HepG2 (cell line): ENCODE data around the gene PARP2. TPM values are rescaled to one million over a fixed set of nuclear protein-coding genes. Genes with fewer than 3 reads are reported as not detected.

Experiments
- ATF7-NPFF ChIP-seq: sonication (generic); formaldehyde crosslinking; IDR thresholded peaks from 2 replicates; pipeline ENCODE4 v1.8.1; 2023; ENCODE audit warnings: mild to moderate bottlenecking, low read depth, missing genetic modification reagents, moderate library complexity
- CBX1 ChIP-seq: IDR thresholded peaks from one replicate; pipeline ENCODE4 v1.6.1; 2016; ENCODE audit warnings: antibody characterized with exemption, low read depth
- CHD2 ChIP-seq: IDR thresholded peaks from 2 replicates; pipeline ENCODE4 v1.6.1; 2011; ENCODE audit warnings: low read depth, low read length, improper control_type of control experiment
- EED ChIP-seq: sonication (generic); formaldehyde crosslinking; IDR thresholded peaks from 2 replicates; pipeline ENCODE4 v1.5.0; 2020; ENCODE audit warnings: mild to moderate bottlenecking, missing genetic modification reagents
- GMEB1 ChIP-seq: sonication (generic); formaldehyde crosslinking; IDR thresholded peaks from 2 replicates; pipeline ENCODE4 v1.5.1; 2020; ENCODE audit warnings: missing genetic modification reagents, mild to moderate bottlenecking, borderline replicate concordance
- LCORL ChIP-seq, 2 experiments: fragments of 450-650 bp in 1 of 2; sonication (generic) in 1 of 2; formaldehyde crosslinking in 1 of 2; IDR thresholded peaks; 2 replicates each; pipeline versions ENCODE4 v1.5.0 to v1.6.1; 2017 to 2020; ENCODE audit warnings: antibody characterized with exemption in 1 of 2, missing genetic modification reagents in 1 of 2
- NFATC3 ChIP-seq: sonication (generic); formaldehyde crosslinking; IDR thresholded peaks from 2 replicates; pipeline ENCODE4 v1.5.1; 2020; ENCODE audit warnings: mild to moderate bottlenecking, missing genetic modification reagents
- NR3C1 ChIP-seq: sonication (generic); formaldehyde crosslinking; IDR thresholded peaks from 2 replicates; pipeline ENCODE4 v1.4.0; 2020; ENCODE audit warnings: missing genetic modification reagents
- PAF1 ChIP-seq: IDR thresholded peaks from 2 replicates; pipeline ENCODE4 v1.6.1; 2016; ENCODE audit warnings: missing genetic modification reagents, missing compliant biosample characterization
- RBFOX2 ChIP-seq: fragments of 200-400 bp; formaldehyde crosslinking; IDR thresholded peaks from 2 replicates; pipeline ENCODE4 v1.6.1; 2017; ENCODE audit warnings: low read depth, mild to moderate bottlenecking, low read length
- RBM39 ChIP-seq: fragments of 200-400 bp; formaldehyde crosslinking; IDR thresholded peaks from one replicate; pipeline ENCODE4 v1.6.1; 2018; ENCODE audit warnings: antibody characterized with exemption, mild to moderate bottlenecking, low read depth, low read length; ENCODE audit not compliant: poor library complexity, severe bottlenecking
- RFXAP ChIP-seq: sonication (generic); formaldehyde crosslinking; IDR thresholded peaks from 2 replicates; pipeline ENCODE4 v1.4.0; 2020; ENCODE audit warnings: missing genetic modification reagents, borderline replicate concordance
- SALL1 ChIP-seq: sonication (generic); formaldehyde crosslinking; IDR thresholded peaks from 2 replicates; pipeline ENCODE4 v1.8.0; 2022; ENCODE audit warnings: mild to moderate bottlenecking, missing genetic modification reagents
- SAP130 ChIP-seq: IDR thresholded peaks from 2 replicates; pipeline ENCODE4 v1.6.1; 2016; ENCODE audit warnings: low read depth
- SIN3A ChIP-seq: IDR thresholded peaks from 2 replicates; pipeline ENCODE4 v1.6.1; 2011; ENCODE audit warnings: low read depth, mild to moderate bottlenecking, control low read depth, low read length, borderline replicate concordance
- SP4 ChIP-seq: sonication (generic); formaldehyde crosslinking; IDR thresholded peaks from 2 replicates; pipeline ENCODE4 v1.8.1; 2023; ENCODE audit warnings: mild to moderate bottlenecking, missing genetic modification reagents
- TRIM24 ChIP-seq: sonication (generic); formaldehyde crosslinking; IDR thresholded peaks from 2 replicates; pipeline ENCODE4 v1.8.0; 2022; ENCODE audit warnings: mild to moderate bottlenecking, missing genetic modification reagents
- TSC22D2 ChIP-seq: sonication (generic); formaldehyde crosslinking; IDR thresholded peaks from 2 replicates; pipeline ENCODE4 v1.5.1; 2020; ENCODE audit warnings: missing genetic modification reagents, mild to moderate bottlenecking, borderline replicate concordance
- ZBTB10 ChIP-seq: sonication (generic); formaldehyde crosslinking; IDR thresholded peaks from 2 replicates; pipeline ENCODE4 v1.4.0; 2020; ENCODE audit warnings: missing genetic modification reagents, borderline replicate concordance
- ZNF20 ChIP-seq: sonication (generic); formaldehyde crosslinking; IDR thresholded peaks from 2 replicates; pipeline ENCODE4 v1.4.0; 2020; ENCODE audit warnings: mild to moderate bottlenecking, moderate library complexity, missing genetic modification reagents
- ZNF205 ChIP-seq: IDR thresholded peaks from 2 replicates; pipeline ENCODE4 v1.6.1; 2018; ENCODE audit warnings: missing biosample characterization, missing genetic modification reagents
- ZNF207 ChIP-seq: fragments of 450-650 bp; IDR thresholded peaks from 2 replicates; pipeline ENCODE4 v1.6.1; 2016; ENCODE audit warnings: antibody characterized with exemption, borderline replicate concordance
- ZNF430 ChIP-seq: sonication (generic); formaldehyde crosslinking; IDR thresholded peaks from 2 replicates; pipeline ENCODE4 v1.9.0; 2021; ENCODE audit warnings: mild to moderate bottlenecking, missing genetic modification reagents
- ZNF546 ChIP-seq: sonication (generic); formaldehyde crosslinking; conservative IDR thresholded peaks from 2 replicates; pipeline ENCODE4 v1.8.1; 2023; ENCODE audit warnings: mild to moderate bottlenecking, missing genetic modification reagents
- ZNF556 ChIP-seq: sonication (generic); formaldehyde crosslinking; IDR thresholded peaks from 2 replicates; pipeline ENCODE4 v1.4.0; 2020; ENCODE audit warnings: mild to moderate bottlenecking, missing genetic modification reagents, borderline replicate concordance
- ZNF614 ChIP-seq: IDR thresholded peaks from 2 replicates; pipeline ENCODE4 v1.6.1; 2018; ENCODE audit warnings: missing biosample characterization, missing genetic modification reagents, inconsistent platforms, borderline replicate concordance
- ZNF883 ChIP-seq: sonication (generic); formaldehyde crosslinking; IDR thresholded peaks from 2 replicates; pipeline ENCODE4 v1.5.1; 2020; ENCODE audit warnings: mild to moderate bottlenecking, missing genetic modification reagents; ENCODE audit errors: not compliant biosample characterization
- polyA plus RNA-seq, 8 experiments: library from polyadenylated mRNA; depleted of rRNA in 3 of 8; stranded (reverse) in 7 of 8; unstranded in 1 of 8; fragments of >200 nt; fragmentation: Illumina TruSeq in 4 of 8; extraction: Trizol in 4 of 8; gene quantifications; 2 replicates each; pipeline versions ENCODE4 v1.2.1 to v1.2.3, GENCODE V29; 2011 to 2016; ENCODE audit warnings: low read depth in 4 of 8, missing spikeins in 1 of 8, mixed read lengths in 1 of 8; ENCODE audit not compliant: insufficient read depth in 1 of 8
- total RNA-seq, 5 experiments: library from RNA; depleted of rRNA; stranded (reverse); fragments of >200 nt; fragmentation: Illumina TruSeq; extraction: Trizol; gene quantifications; 2 replicates each; pipeline ENCODE4 v1.2.3, GENCODE V29; 2016; ENCODE audit warnings: low read depth in 1 of 5

Gene PARP2
- total and polyA plus RNA-seq, 2 of the 13 experiments (the other 11 are each of a cell fraction or from before 2014, with no cell fraction given), result 37.3 to 38.4 TPM

GRCh38 chr14:20343092-20343861 is at the start of gene PARP2 (continued):
- TF ChIP-seq ZBTB10 (CRISPR knock-in tag), result peak; percentile 68; the same call in 1 of the 2 replicates
- TF ChIP-seq PAF1 (CRISPR knock-in tag), result no peak
- peak; percentile 43 for TF ChIP-seq CBX1
- TF ChIP-seq ZNF556 (CRISPR knock-in tag), result peak; percentile 97; the same call in 1 of the 2 replicates
- peak; percentile 89 for TF ChIP-seq SALL1 (CRISPR knock-in tag)
- peak; percentile 93 for TF ChIP-seq ZNF614 (CRISPR knock-in tag)
- peak; percentile 95 for TF ChIP-seq SAP130 (CRISPR knock-in tag)
- peak; percentile 94 for TF ChIP-seq CHD2
- TF ChIP-seq RFXAP (CRISPR knock-in tag), result peak; percentile 75
- TF ChIP-seq EED (CRISPR knock-in tag), result 0 out of 2 replicates have a peak, but pooled peaks have one; percentile 33
- peak; percentile 82 for TF ChIP-seq ZNF430 (CRISPR knock-in tag)
- no peak; the same call in 1 of the 2 replicates for TF ChIP-seq SIN3A
- TF ChIP-seq ZNF546 (CRISPR knock-in tag), result peak; percentile 3; the same call in 1 of the 2 replicates
- TF ChIP-seq ZNF205, result peak; percentile 70; the same call in 1 of the 2 replicates
- no peak for TF ChIP-seq LCORL (IDR thresholded peaks at IDR 0.05)
- TF ChIP-seq LCORL (CRISPR knock-in tag; IDR thresholded peaks at IDR 0.05), result peak; percentile 89
- TF ChIP-seq TRIM24 (CRISPR knock-in tag), result no peak
- peak; percentile 78 for TF ChIP-seq GMEB1
- TF ChIP-seq SP4 (CRISPR knock-in tag), result peak; percentile 93
- TF ChIP-seq ZNF883 (CRISPR knock-in tag), result no peak
- TF ChIP-seq RBFOX2, result peak; percentile 89
- TF ChIP-seq ATF7-NPFF (CRISPR knock-in tag), result peak; percentile 81
- TF ChIP-seq RBM39, result no peak
- no peak for TF ChIP-seq NR3C1 (CRISPR knock-in tag)
- TF ChIP-seq NFATC3 (CRISPR knock-in tag), result 0 out of 2 replicates have a peak, but pooled peaks have one; percentile 21
- 0 out of 2 replicates have a peak, but pooled peaks have one; percentile 18 for TF ChIP-seq ZNF20
- no peak for TF ChIP-seq TSC22D2
- no peak for TF ChIP-seq ZNF207
